Measurements from ENCODE around the gene ATG16L1. TPM values are rescaled to one million over a fixed set of nuclear protein-coding genes. Genes with fewer than 3 reads are reported as not detected.
"Not testable (repeated sequence)": the region's sequence is repeated elsewhere in the genome, so short reads cannot be mapped to it uniquely, and the experiment has no call there.

The ATG16L1 gene
- total RNA-seq, 1 donor from 2014 or later = 18.4 TPM

- intact Hi-C loops (cut with micrococcal nuclease) = no loop called here
- no peak for DNase-seq
These were observed 65.9 kb downstream of the ATG16L1 start for GRCh38 chr2:233317196-233317943.

DNA sequence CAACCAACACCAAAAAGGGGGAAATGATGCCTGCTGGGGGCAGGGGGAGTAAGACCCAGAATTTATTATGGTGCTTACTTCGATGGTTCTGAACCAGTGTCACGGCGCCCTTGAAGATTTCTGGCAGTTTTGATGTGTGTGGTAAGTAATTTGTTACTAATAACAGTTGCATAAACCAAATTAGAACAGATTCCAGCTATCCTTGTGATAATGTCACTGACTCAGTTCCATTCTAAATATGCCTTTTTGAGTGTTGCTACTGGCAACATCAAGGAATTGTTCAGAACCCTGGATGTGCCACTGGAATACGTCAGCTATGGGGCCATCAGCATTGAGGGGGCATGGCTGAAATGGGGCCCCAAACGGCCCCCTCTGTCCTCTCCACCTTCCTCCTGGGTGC is 67.8 kb downstream of the ATG16L1 start:
- ATAC-seq (no peak), DNase-seq (no peak)
- intact Hi-C loops (cut with micrococcal nuclease) = no loop called here

More at GRCh38 chr2:233317196-233317943, 65.9 kb downstream of the ATG16L1 start:
- no peak for ATAC-seq

DNA sequence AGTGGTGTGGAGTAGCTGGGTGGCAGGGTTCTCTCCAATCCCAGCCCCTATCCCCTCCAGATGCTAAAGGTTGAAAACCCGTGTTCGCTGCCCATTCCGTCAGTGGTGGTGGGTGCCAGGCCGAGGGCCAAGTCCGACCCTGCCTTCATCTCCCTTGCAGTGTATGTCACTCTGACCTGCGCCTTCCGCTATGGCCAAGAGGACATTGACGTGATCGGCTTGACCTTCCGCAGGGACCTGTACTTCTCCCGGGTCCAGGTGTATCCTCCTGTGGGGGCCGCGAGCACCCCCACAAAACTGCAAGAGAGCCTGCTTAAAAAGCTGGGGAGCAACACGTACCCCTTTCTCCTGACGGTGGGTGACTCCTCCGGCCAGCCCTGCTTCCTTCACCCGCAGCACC is 69.0 kb downstream of the ATG16L1 start:
- intact Hi-C loops (cut with micrococcal nuclease) = no loop called here
- ATAC-seq (no peak), DNase-seq (no peak)

GRCh38 chr2:233321166-233321565 is 69.7 kb downstream of the ATG16L1 start:
- ATAC-seq (no peak), DNase-seq (no peak)
- intact Hi-C loops (cut with micrococcal nuclease) = no loop called here

GRCh38 chr2:233323851-233324250 is 72.4 kb downstream of the ATG16L1 start:
- no peak for DNase-seq
- intact Hi-C loops (cut with micrococcal nuclease) = no loop called here
- ATAC-seq = no peak

GRCh38 chr2:233325256-233325655 is 73.8 kb downstream of the ATG16L1 start:
- DNase-seq = no peak
- intact Hi-C loops (cut with micrococcal nuclease) = no loop called here
- ATAC-seq = no peak

DNA sequence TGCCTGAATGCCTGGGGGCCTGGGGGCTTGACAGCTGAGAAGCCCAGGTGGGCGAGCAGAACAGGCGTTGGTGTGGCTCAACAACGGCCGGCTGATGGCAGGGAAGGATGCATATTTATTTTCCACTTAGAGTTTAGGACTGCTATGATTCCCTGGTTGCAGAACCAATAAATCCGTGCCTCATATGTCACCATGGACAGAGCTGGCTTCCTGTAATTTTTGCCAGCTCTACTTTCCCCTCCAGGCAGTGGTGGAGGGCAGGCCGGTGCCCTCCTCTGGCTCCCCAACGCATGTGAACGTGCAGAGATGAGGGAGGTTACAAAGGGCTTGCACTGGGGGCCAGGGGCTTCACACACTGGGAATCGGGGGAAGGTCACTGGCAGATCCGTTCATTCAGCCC is 74.3 kb downstream of the ATG16L1 start:
- intact Hi-C loops (cut with micrococcal nuclease) = no loop called here
- DNase-seq (no peak), ATAC-seq (no peak)

- intact Hi-C loops (cut with micrococcal nuclease) = no loop called here
These were observed 75.0 kb downstream of the ATG16L1 start for GRCh38 chr2:233326500-233326899.

DNA sequence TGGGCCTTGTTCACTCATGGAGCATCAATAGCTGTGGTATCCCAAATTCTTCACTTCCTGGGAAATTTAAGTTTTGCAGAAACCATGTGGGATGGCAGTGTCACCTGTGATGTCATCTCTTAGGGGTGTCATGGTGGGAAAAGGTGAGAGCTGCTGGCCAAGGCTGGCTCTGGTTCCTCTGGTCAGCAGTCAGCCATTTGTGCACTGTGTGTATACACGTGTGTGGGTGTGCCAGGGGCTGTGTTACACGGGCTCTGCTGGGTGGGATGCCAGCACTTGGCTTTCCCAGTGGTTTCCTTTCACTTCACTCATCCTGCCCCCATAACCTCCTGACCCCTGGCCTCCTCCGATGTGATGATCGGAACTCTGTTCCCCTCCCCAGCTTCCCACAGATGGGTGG is 77.4 kb downstream of the ATG16L1 start:
- DNase-seq = no peak

More at GRCh38 chr2:233326500-233326899, 75.0 kb downstream of the ATG16L1 start:
- DNase-seq (no peak), ATAC-seq (no peak)

GRCh38 chr2:233329489-233330135 is 78.1 kb downstream of the ATG16L1 start:
- ATAC-seq = no peak
- intact Hi-C loops (cut with micrococcal nuclease) = no loop called here
- DNase-seq = no peak

More for the DNA sequence above, 77.4 kb downstream of the ATG16L1 start:
- intact Hi-C loops (cut with micrococcal nuclease) = no loop called here
- ATAC-seq = no peak

- DNase-seq (peak; percentile 54), ATAC-seq (peak; percentile 84)
- intact Hi-C loops (cut with micrococcal nuclease) = no loop called here
These were observed 80.1 kb downstream of the ATG16L1 start for GRCh38 chr2:233331536-233331935.

- intact Hi-C loops (cut with micrococcal nuclease) = no loop called here
- DNase-seq (no peak), ATAC-seq (no peak)
These were observed 80.7 kb downstream of the ATG16L1 start for GRCh38 chr2:233332125-233332524.

DNA sequence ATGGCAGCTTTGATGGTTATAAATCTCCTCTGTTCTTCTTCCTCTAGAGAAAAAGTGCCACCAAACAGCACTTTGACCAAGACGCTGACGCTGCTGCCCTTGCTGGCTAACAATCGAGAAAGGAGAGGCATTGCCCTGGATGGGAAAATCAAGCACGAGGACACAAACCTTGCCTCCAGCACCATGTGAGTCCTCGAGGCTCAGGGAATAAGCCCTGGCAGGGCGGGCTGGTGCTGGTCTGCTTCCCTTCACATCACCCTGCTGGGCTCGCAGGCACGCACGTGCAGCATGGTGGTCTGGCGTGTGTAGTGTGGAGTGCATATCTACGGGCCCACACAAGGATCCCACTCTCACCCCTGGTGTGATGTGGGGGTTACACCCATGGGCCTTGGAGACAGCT is 83.4 kb downstream of the ATG16L1 start:
- intact Hi-C loops (cut with micrococcal nuclease) = no loop called here
- ATAC-seq (no peak), DNase-seq (no peak)

GRCh38 chr2:233336091-233336490 is 84.6 kb downstream of the ATG16L1 start:
- intact Hi-C loops (cut with micrococcal nuclease); DNase-seq; ATAC-seq: not testable (repeated sequence)

DNA sequence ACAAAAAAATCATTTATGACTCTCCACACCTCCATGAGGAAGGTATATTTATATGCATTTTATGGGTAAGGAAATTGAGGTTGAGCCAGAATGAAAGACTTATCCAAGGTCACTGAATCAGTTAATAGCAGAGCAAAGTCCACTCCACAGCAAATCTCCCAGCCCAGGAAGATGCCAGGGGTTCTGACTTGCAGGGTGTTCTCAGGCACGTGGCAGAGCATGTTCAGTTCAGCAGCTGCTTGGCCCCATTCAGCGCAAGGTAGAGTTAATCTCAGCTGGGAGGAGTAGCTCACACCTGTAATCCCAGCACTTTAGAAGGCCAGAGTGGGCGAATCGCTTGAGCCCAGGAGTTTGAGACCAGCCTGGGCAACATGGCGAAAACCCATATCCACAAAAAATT is 85.1 kb downstream of the ATG16L1 start:
- DNase-seq (no peak), ATAC-seq (no peak)
- intact Hi-C loops (cut with micrococcal nuclease) = no loop called here

DNA sequence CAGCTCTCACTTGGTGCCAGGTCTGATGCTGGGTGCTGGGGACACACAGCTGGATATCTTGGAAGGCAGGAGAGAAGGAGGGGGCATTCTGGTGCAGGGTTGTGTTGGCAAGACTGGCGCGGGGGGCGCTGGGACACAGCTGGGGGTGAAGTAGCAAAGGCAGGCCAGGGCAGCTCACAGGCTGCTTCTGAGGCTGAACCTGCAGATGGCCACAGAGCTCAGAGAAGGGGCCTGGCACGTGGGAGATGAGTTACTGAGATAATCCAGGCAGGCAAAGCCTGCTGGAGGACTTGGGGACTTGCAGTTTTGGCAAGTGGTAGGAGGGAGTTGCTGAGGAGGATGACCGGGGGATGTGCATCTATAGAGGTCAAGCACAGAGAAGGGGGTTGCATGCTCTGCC is 86.6 kb downstream of the ATG16L1 start:
- ATAC-seq = no peak
- no peak for DNase-seq
- intact Hi-C loops (cut with micrococcal nuclease) = no loop called here

GRCh38 chr2:233338812-233339368 is 87.4 kb downstream of the ATG16L1 start:
- intact Hi-C loops (cut with micrococcal nuclease) = no loop called here
- DNase-seq (no peak), ATAC-seq (no peak)

DNA sequence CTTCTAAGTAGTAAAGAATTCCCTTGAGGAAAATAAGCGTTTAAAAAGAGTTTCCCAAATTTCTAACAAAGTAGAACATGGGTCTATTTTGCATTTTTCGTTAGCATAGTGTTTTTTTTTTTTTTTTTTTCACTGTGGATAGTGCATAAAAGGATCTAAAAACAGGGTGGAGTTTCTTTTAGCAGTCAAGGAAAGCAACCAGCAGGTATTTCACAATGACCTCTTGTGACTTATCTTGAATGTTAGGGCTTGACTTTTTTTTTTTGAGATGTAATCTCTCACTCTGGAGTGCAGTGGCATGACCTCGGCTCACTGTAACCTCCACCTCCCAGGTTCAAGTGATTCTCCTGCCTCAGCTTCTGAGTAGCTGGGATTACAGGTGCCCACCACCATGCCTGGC is 88.0 kb downstream of the ATG16L1 start:
- ATAC-seq = no peak
- no peak for DNase-seq
- intact Hi-C loops (cut with micrococcal nuclease) = no loop called here

DNA sequence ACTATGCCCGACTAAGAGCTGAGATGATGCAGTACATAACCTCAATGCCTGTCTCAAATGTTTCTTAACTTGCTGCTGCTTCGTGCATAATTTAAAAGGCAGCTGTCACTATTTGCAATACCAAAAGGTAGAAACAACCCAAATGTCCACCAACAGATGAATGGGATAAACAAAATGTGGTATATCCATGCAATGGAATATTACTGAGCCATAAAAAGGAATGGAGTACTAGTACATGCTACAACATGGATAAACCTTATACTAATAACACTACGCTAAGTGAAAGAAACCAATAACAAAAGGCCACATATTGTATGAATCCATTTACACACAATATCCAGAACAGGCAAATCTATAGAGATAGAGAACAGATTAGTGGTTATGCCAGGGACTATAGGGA is 89.8 kb downstream of the ATG16L1 start:
- ATAC-seq = no peak
- no peak for DNase-seq
- intact Hi-C loops (cut with micrococcal nuclease) = no loop called here

DNA sequence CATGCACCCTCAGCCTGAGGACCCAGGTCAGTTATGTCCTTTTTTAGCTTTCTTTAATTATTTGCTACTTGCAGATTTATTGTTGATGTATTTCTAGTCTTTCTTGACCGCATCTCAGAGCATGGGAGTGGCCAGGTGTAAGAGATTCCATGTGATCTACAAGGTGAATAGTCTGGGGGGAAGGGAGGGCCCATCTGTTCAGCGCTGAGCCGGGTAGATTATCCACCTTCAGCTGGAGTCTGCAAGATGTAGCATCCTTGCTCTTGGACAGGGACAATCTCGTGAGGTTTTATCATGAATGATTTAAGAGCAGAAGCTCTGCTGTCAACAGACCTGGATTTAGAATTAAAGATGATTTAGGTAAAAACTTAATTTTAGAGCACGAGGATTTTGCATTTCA is 90.8 kb downstream of the ATG16L1 start:
- intact Hi-C loops (cut with micrococcal nuclease) = no loop called here
- ATAC-seq = no peak

More for the DNA sequence above, 90.8 kb downstream of the ATG16L1 start:
- no peak for DNase-seq

Data from left ventricle myocardium superior (tissue), 1 donor.